Measurements from ENCODE around the gene CCDC69. TPM values are rescaled to one million over a fixed set of nuclear protein-coding genes. Genes with fewer than 3 reads are reported as not detected.

The CCDC69 gene
- total RNA-seq, 1 donor from 2014 or later, result 0.79 TPM

DNA sequence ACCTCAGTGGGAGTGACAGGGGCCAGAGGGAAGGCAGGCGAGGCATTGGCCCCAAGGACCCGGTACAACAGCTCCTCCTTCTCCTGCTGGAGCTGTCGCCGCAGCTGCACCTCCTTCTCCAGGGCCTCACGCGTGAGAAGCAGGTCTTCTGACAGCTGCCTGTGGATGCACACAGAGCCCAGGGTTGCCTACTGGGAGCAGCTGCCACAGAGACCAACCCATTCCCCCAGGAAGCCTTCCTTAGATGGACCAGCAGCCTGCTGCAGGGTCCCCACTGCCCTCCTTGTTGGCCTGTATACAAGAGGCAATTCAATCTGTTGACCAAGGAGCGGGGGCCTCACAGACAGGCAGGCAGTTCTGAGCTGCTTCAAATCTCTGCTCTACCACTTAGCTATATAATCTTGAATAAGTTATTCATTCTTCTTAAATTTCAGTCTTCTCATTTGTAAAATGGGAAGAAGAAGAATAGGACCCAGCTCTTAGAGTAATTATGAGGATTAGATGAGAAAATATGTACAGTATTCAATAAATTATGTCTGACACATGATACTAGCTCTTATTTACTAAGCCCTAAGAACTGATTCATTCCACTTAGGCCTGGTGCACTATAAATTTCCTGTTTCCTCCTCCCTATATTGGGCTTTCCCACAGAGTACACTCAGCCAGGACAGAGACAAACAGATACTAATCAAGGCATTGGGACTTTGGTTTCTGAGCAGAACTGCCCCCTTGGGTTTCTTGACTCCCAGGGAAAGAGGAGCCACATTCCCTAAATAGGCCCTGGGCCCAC, 40.2 kb downstream of the CCDC69 start:
- no peak for FAIRE-seq
- H3K36me3 ChIP-seq (ENCODE audit: control insufficient read depth, insufficient read depth, low read length), result no peaks in the 10 kb centered on the region
- TF ChIP-seq, protein P1, sequence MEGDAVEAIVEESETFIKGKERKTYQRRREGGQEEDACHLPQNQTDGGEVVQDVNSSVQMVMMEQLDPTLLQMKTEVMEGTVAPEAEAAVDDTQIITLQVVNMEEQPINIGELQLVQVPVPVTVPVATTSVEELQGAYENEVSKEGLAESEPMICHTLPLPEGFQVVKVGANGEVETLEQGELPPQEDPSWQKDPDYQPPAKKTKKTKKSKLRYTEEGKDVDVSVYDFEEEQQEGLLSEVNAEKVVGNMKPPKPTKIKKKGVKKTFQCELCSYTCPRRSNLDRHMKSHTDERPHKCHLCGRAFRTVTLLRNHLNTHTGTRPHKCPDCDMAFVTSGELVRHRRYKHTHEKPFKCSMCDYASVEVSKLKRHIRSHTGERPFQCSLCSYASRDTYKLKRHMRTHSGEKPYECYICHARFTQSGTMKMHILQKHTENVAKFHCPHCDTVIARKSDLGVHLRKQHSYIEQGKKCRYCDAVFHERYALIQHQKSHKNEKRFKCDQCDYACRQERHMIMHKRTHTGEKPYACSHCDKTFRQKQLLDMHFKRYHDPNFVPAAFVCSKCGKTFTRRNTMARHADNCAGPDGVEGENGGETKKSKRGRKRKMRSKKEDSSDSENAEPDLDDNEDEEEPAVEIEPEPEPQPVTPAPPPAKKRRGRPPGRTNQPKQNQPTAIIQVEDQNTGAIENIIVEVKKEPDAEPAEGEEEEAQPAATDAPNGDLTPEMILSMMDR (IDR thresholded peaks at IDR 0.05; ENCODE audit: insufficient read depth, low read length, severe bottlenecking), result no peak
- DNase-seq (ENCODE audit: low read depth), result peak; percentile 68
- no peak overlapping the region for H3K4me3 ChIP-seq (ENCODE audit: low read depth, low read length)
- H3K27me3 ChIP-seq (ENCODE audit: control insufficient read depth, insufficient read depth, low read length), result no peaks in the 10 kb centered on the region

DNA sequence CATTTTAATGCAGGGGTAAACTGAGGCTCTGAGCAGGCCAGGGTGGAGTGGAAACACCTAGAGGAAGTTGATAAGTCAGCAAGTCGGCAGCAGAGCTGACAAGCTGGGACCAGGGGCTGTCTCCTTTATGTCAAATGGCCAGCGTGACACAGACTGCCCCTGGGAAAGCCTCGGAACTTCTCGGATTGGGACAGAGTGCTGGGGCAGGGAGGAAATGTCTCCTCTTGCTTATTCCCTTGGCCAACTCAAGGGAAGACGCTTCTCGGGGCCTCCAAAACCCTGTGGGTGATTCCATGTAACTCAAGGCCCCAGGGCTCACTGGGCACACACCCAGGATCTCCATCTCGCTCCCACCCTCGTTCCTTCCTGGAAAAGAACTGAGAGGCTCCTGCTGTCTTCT, 40.9 kb downstream of the CCDC69 start:
- TF ChIP-seq, protein P1 (IDR thresholded peaks at IDR 0.05; ENCODE audit: insufficient read depth, low read length, severe bottlenecking), result no peak
- no peaks in the 10 kb centered on the region for H3K36me3 ChIP-seq (ENCODE audit: control insufficient read depth, insufficient read depth, low read length)
- DNase-seq (ENCODE audit: low read depth) (no peak), FAIRE-seq (no peak)
- H3K4me3 ChIP-seq (ENCODE audit: low read depth, low read length), result no peak overlapping the region
- no peaks in the 10 kb centered on the region for H3K27me3 ChIP-seq (ENCODE audit: control insufficient read depth, insufficient read depth, low read length)

DNA sequence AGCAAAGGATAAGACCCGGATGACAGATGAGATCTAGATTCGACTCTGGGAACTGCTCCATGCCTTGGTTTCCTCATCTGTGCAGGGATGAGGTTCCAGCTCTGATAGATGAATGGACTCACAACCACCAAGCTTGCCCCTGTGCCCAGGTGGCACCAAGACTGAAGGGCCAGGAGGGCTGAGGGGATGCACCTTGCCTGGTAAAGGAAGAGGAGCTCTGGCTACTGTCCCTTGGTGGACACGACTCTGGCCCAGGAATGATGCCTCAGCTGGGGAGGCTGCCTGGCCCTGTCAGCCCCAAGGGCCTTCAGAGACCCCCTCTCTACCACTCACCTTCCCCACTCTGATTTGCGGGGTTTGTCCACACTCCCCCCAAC, 41.4 kb downstream of the CCDC69 start:
- DNase-seq (ENCODE audit: low read depth) (no peak), FAIRE-seq (no peak)
- TF ChIP-seq, protein P1 (IDR thresholded peaks at IDR 0.05; ENCODE audit: insufficient read depth, low read length, severe bottlenecking), result no peak
- Histone ChIP-seq H3K27me3 (ENCODE audit: control insufficient read depth, insufficient read depth, low read length) (no peaks in the 10 kb centered on the region), H3K4me3 (ENCODE audit: low read depth, low read length) (no peak overlapping the region), H3K36me3 (ENCODE audit: control insufficient read depth, insufficient read depth, low read length) (no peaks in the 10 kb centered on the region)

DNA sequence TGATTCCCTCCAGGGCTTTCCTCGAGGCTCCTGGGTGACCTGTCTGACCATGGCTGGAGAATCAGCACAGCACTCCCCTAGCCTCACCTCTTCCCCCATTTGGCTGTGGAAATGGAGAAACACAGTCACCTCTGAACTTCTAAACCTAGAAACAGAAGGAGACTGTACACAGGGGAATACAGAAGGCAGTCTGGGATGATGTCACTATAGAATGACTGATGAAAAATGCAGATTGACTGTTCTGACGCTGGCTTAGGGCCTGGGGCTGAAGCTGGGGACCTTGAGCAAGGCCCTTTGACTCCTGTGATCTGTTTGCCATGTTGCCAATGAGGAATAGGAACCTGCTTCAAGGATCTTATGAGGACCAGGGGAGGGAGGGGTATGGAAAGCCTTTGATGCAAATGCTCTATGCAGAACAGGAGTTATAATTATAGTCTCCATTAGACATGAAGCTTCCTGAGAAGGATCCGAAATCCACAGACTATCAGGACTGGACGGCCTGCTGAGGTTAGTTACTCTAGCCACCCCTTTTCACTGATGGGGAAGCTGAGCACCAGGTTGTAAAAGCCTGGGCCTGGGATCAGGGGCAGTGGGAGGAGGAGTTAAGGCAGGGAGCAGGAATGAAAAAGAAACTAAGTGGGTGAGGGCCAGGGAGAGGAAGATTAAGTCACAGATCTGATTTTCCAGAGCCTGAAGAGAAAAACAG, 41.9 kb downstream of the CCDC69 start:
- H3K27me3 ChIP-seq (ENCODE audit: control insufficient read depth, insufficient read depth, low read length), result no peaks in the 10 kb centered on the region
- TF ChIP-seq, protein P1 (IDR thresholded peaks at IDR 0.05; ENCODE audit: insufficient read depth, low read length, severe bottlenecking), result no peak
- no peak for DNase-seq (ENCODE audit: low read depth)
- H3K4me3 ChIP-seq (ENCODE audit: low read depth, low read length), result no peak overlapping the region
- H3K36me3 ChIP-seq (ENCODE audit: control insufficient read depth, insufficient read depth, low read length), result no peaks in the 10 kb centered on the region
- peak; percentile 13 for FAIRE-seq

DNA sequence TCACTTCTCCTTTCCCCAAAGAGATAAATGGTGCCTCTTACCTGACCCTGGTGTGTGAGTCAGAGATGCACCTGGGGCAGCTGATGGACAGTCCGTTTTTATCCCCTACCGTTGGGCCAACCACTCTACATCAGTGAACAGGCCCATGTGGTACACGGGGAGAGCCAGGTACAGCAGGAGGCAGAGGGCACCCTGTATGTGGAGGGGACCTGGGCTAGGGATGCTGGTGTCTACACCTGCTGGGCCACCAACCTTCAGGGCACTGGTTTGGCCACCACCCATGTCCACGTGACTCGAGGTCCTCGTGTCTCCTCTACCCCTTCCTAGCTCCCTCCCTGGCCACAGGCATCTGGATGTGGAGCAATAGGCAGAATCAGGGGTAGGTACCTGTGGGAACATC, 43.6 kb downstream of the CCDC69 start:
- DNase-seq (ENCODE audit: low read depth) (no peak), FAIRE-seq (no peak)
- TF ChIP-seq, protein P1 (IDR thresholded peaks at IDR 0.05; ENCODE audit: insufficient read depth, low read length, severe bottlenecking), result no peak
- H3K4me3 ChIP-seq (ENCODE audit: low read depth, low read length), result no peak overlapping the region
- no peaks in the 10 kb centered on the region for H3K27me3 ChIP-seq (ENCODE audit: control insufficient read depth, insufficient read depth, low read length)
- H3K36me3 ChIP-seq (ENCODE audit: control insufficient read depth, insufficient read depth, low read length), result no peaks in the 10 kb centered on the region
